ENCODE results near the gene ADARB1.

The ADARB1 gene

DNA sequence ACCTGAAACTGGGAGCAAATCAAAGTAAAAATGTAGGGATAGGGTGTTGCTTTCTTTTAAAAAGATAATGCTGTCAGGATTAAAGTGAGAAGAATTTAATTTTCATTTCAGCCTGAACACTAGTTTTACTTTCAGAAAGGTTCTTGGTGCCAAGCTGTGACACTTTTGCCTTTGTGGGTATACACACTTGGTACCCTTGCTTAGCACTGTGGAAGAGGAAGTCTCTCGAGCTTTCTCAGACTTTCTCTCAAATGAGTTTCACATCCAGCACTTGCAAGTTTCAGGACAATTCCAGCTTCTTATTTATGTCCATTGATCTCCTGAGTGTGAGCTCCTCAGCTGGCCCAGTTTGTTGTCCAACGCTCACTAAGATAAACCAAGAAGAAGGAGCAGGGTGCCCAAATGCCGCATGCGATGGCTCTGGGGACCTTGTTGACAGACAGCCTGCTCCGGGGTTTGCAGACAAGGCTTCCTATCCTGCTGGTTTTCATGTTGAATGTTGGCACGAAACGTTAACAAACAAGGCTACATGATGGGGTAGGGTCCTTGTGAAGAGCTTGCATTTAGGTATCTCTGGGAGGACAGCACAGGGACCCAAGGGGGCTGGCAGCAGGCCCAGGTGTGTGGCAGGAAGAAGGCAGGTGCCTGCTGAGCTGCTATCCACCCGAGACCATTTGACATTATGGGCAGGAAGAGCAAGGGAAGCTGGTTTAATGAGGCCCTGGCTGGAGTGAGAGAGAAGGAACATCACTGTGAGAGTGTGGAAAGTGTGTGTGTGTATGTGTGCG, 133.7 kb downstream of the ADARB1 start:
- DNase-seq (ENCODE audit: low spot score), result no peak

DNA sequence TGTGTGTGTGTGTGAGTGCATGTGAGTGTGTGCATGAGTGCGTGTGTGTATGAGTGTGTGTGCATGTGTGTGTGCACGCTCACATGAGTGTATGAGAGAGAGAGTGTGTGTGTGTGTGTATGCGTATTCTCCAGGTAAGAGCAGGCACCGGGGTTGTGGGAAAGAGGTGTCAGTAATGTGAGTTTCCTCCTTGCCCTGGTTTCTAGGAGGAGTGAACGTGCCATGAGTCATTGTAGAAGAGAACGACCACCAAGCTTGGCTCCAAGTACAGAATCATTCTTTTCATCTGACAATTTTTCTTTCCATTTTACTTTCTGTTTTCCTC, 134.2 kb downstream of the ADARB1 start:
- no peak for DNase-seq (ENCODE audit: low spot score)

DNA sequence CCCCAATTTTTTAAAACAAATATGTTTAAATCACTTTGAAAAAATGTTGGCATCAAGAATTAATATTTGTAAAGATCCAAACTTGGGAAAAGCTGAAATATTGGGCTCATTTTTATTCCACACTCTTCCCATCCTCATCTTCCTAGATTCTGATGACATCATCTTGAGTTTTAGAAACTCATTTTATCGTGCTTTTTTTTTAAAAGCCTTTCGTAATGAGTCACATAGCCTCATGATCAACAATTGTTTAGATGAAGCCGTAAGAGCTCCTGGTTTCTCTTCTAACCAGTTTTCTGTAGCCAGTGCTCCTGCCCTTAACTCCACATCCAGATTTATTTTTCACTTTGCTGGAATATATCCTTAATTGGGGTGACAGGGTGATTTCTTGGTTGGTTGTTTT, 134.7 kb downstream of the ADARB1 start:
- peak; percentile 75 for DNase-seq (ENCODE audit: low spot score)

DNA sequence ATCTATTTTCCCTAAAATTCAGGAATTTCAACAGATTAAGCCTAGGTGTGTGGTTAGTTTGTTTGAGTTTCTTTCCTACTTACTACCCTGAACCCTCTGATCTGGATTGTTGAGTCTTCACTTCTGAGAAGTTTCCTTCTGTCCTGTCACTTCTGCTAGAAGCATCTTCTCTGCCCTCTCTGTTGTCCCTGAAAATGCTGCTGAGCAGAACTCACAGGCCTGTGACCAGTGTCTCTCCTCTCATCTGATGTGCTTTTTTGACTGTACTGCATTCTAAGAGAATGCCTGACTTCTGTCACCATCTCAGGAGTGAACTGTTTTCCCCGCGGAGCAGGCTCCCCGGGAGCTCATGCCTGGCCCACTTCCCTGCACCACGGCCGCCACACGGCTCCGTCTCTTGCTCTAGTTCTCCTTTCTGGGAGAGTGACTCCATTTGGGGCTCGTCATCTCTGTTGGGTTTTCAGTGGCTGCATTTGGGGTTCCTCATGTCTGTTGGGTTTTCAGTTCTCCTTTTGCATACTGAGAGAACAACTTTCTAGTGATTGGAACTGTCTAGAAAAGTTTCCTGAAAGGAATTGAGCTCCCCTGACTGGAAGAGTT, 135.4 kb downstream of the ADARB1 start:
- no peak for DNase-seq (ENCODE audit: low spot score)

DNA sequence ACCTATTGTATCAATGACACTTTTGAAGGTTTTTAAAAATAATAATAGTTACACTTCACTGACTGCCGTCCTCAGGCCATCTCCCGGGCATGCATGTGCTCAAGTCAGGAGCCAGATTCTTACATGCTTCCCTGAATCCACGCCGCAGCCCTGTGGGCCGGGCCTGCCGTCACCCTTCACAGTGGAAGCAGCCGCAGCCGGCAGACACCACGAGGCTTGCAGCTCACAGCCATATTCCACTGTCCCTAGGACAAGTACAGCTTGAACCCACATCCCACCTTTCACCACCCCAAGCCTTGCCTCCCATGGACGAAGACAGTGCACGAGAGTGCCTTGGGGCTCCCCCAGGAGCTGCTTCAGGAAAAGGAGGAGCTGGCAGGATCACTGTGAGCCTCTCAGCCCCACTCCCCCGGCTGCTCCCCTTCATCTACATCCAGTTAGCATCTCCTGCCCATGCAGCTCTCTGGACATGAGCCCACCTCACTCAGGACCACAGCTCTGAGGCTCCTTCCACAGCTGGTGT, 136.1 kb downstream of the ADARB1 start:
- DNase-seq (ENCODE audit: low spot score), result no peak

DNA sequence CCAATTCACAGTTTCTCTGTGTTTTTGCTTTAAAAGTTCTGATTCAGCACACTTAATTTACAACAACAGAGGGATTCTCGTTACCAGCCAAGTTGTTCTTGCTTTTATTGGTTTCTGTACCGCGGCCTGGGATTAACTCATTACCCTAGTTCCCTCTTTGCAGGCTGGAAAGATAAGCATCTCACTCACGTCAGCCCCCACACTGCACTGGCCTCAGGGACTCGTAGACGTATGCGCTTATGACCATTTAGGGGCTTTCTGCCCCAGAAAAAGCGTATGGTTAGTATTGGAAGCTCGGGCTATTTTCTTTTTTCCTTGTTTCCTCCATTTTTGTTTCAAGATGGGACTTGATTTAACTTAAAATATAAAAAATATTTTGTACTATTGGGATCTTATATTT, 137.3 kb downstream of the ADARB1 start:
- DNase-seq (ENCODE audit: low spot score), result no peak

DNA sequence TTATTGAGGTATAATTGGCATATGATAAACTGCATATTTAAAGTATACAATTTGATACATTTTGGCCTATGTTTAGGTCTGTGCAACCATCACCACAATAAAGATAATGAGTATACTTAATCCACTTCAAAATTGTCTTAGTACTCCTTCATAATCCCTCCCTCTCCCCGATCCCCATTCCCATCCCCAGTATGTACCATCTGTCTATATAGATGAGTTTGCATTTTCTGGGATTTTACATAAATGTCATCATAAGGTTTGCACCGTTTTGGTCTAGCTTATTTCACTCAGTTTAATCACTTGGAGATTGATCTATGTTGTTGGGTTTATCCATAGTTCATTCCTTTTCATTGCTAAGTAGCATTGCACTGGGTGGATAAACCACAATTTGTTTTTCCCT, 139.0 kb downstream of the ADARB1 start:
- no peak for DNase-seq (ENCODE audit: low spot score)

DNA sequence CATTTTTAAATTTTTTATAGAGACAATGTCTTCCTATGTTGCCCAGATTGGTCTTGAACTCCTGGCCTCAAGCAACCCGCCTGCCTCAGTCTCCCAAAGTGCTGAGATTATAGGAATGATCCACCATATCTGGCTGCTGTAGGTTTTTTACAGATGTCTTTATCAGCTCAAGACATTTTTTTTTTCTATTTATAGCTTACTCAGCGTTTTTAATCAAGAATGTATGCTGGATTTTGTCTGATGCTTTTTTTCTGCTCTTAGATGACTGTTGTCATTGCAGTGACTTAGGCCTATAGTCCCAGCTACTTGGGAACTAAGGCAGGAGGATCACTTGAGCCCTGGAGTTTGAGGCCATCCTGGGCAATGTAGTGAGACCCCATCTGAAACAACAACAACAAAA, 140.8 kb downstream of the ADARB1 start:
- DNase-seq (ENCODE audit: low spot score), result no peak

DNA sequence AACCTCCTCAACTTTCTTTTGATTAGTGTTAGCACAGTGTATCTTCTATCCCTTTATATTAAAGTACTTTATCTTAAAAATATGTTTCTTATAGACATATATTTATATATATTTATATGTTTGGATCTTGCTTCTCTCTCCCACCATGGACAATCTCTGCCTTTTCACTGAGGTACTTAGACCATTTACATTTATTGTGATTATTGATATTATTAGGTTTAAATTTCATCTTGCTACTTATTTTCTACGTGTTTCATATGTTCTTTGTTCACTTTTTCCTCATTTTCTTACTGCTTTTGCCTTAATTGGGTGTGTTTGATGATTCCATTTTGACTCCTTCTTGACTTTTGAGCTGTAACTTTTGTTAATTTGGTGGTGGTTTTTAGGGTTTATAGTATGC, 142.6 kb downstream of the ADARB1 start:
- DNase-seq (ENCODE audit: low spot score), result no peak

DNA sequence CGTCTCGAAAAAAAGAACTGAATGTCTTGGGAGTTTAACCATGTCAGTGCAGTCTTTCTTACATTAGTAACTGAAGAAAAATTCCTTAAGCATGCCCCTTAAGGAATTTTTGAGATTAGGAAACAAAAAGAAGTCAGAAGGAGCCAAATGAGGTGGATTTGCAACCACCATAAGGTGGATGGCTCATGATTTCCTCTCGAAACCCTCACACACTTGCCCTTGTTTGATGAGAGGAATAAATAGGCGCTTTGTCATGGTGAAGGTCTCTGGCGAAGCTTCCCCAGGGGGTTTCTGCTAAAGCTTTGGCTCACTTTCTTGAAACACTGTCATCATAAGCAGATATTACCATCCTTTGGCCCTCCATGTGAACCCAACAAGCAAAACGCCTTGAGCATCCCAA, 145.1 kb downstream of the ADARB1 start:
- no peak for DNase-seq (ENCODE audit: low spot score)

DNA sequence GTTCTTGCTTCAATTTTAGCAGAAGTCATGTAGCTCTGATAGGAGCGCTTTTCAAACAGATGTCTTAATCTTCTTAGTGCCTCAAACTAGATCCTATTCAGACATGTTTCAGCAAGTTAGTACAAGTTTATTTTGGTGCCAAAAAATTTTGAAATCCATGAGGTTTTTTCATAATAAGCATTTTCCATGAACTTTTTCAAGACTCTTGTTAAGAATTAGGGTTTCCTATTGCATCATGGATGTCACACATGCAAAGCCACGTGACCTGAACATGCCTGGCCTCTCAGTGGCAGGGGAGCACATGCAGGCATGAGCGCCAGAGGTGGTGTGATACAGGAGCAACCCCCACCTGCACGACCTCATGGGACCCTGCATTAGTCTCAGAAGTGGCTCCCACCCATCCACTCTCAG, 145.7 kb downstream of the ADARB1 start:
- no peak for DNase-seq (ENCODE audit: low spot score)

DNA sequence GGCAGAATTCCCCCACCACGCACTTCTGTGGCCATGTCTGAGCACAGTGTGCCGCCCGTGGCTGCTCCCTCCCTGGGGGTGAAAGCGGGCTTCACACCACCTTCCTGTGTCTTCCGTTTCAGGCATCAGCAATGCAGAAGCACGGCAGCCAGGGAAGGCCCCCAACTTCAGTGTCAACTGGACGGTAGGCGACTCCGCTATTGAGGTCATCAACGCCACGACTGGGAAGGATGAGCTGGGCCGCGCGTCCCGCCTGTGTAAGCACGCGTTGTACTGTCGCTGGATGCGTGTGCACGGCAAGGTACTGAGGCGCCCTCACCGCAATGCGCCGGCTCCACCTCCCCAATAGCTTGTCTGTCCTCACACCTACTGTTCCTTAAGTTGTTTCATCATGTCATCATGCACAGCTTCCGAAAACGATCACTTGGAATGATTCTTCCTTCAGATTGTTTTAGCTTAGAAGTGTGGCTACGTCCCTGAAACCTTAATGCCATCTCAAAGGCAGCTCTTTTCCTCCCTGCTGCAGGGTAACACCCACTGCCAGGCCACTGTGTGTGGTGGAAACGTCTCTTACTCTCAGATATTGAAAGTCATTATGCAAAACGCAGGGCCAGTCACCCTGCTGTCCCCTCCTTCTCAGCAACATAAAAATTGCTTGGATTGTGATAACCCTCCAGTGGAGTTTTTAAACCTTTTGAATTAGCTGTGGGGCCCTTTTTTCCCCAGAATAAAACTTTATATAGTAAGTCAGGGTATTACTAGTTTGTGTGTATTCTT, 146.5 kb downstream of the ADARB1 start:
- DNase-seq (ENCODE audit: low spot score), result no peak

DNA sequence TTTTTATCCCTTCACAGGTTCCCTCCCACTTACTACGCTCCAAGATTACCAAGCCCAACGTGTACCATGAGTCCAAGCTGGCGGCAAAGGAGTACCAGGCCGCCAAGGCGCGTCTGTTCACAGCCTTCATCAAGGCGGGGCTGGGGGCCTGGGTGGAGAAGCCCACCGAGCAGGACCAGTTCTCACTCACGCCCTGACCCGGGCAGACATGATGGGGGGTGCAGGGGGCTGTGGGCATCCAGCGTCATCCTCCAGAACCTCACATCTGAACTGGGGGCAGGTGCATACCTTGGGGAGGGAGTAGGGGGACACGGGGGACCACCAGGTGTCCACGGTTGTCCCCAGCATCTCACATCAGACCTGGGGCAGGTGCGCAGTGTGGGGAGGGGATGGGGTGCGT, 147.6 kb downstream of the ADARB1 start:
- DNase-seq (ENCODE audit: low spot score), result no peak

DNA sequence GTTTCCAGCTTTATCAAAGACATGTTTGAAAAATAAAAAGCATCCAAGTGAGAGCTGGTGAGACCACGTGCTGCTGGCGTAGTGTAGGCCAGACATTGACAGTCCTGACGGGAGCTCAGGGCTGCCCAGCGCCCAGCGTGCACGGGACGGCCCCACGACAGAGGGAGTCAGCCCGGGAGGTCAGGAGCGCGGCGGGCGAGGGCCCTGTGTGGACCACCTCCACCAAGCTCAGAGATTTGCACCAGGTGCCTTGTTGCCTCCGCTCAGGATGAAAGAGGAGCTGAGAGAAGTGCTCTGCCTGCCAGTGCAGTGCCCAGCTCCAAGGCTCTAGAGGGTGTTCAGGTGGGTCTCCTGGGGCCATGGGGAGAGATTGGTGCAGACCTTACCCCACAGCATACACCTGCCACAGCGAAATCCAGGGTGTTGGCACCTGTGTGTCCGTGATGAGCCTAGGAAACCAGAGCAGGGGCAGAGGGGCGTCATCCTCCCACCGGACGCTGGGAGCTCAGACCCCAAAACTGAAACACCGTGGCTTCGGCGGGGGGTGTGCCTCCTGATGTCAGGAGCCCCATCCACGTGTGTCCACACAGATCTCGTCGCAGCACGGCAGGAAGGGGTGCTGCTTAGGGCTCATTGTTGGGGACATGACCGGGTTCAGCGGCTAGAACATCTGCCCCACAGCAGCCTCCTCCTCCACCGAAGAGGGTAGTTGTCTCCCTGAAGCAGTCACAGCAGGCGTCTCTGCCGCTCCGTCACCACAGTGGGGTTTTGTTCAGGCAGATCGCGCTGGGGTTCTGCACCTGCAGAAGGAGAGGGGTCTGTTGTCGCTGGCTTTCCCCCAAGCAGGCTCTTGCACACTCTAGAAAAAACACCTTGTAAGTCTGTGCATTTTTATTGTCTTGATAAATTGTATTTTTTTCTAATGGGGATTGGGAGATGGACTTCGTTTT, 149.1 kb downstream of the ADARB1 start:
- no peak for DNase-seq (ENCODE audit: low spot score)

DNA sequence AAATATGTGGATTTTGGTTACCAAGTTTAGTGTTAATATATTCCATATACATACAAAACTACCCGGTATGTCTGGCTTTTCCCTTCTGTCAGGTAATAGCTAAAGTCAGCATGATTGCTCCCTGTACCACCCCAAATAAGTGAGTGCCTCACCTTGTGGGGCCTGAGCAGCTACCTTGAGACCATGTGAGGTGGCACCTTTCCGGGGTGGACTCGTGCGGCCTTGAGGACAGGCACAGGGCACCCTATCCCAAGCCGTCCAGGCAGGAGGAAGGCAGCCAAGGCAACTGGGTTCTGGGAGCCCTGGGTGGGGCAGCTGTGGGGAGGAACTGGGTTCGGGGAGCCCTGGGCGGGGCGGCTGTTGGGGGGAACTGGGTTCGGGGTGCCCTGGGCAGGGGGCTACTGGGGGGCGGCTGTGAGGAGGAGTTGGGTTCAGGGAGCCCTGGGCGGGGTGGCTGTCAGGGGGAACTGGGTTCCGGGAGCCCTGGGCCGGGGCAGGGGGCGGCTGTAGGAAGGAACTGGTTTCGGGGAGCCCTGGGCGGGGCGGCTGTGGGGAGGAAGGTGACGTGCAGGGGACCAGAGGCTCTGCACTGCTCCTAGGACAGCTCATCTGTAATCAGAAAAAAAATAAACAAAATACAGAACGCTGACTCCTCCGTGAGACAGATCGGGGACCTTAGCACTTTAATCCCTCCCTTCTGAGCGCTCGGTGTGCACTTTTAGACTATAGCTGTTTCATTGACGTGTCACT, 150.0 kb downstream of the ADARB1 start:
- no peak for DNase-seq (ENCODE audit: low spot score)

DNA sequence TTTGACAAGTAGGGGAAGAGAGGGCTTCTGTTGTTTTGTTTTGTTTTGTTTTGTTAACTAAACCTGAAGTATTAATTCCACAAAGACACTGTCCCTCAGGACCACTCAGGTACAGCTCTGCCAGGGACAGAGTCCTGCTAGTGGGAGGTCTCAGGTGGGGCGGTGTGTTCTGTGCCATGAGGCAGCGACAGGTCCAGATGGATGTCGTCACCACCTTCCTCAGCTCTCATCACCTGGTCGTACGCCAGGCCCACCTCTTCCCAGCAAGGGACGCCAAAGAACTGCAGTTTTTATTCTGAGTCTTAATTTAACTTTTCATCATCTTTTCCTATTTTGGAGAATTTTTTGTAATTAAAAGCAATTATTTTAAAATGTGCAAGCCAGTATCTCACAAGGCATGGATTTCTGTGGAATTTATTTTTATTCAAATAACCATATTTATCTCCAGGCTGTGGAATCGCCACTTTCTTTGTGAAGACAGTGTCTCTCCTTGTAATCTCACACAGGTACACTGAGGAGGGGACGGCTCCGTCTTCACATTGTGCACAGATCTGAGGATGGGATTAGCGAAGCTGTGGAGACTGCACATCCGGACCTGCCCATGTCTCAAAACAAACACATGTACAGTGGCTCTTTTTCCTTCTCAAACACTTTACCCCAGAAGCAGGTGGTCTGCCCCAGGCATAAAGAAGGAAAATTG, 150.8 kb downstream of the ADARB1 start:
- DNase-seq (ENCODE audit: low spot score), result no peak

DNA sequence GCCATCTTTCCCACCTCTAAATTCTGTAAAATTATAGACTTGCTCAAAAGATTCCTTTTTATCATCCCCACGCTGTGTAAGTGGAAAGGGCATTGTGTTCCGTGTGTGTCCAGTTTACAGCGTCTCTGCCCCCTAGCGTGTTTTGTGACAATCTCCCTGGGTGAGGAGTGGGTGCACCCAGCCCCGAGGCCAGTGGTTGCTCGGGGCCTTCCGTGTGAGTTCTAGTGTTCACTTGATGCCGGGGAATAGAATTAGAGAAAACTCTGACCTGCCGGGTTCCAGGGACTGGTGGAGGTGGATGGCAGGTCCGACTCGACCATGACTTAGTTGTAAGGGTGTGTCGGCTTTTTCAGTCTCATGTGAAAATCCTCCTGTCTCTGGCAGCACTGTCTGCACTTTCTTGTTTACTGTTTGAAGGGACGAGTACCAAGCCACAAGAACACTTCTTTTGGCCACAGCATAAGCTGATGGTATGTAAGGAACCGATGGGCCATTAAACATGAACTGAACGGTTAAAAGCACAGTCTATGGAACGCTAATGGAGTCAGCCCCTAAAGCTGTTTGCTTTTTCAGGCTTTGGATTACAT, 151.5 kb downstream of the ADARB1 start:
- no peak for DNase-seq (ENCODE audit: low spot score)

DNA sequence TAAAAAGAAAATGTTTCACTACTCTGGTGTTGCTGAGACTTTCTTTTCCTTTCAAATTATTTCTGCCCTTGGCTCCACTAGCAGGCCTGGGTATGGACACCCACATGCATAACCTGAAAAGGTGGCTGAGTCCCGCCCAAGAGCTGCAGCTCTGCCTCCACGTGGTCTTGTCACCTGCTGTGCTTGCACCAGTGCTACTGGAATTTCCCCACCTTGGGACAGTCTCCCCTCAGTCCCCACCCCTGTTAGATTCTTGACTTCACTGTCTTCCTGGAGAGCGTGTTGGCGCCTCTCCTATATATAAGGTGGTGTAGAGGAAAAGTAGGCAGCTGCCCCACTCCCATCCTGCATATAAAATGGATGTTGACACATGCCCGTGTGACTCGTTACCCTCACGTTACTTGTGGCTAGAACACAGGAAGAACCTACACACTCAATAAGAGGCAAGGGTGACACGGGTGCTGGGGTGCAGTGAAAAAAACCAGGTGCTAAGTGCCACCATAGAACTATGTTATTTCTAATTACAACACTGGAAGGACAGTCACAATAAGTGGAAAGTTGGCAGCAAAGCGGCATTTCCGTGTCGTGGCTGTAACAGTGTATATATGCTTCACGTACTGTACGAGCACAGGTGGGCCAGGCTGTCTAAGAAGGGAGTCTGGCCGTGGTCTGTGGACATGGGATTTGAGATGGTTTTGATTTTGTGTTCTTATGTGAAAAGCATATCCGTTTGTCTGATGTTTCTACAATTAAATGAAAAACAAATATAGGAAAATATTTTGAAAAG, 152.4 kb downstream of the ADARB1 start:
- no peak for DNase-seq (ENCODE audit: low spot score)

DNA sequence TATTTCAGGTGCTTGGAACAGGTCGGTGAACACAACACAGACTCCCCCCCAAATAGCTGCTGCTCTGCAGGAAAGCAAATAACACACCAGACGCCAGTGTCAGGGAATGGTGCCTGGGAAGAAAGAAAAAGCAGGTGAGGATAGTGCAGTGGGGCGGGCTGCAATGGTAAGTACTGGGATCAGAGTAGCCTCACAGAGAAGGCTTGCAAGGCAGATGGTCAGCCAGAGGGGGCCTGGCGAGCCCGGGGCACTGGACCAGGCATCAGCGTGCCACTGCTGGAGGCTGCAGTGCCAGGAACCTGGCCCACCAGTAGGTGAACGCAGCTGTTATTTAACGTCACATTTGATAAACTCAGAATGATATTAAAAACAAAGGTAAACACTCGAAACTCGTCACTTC, 153.4 kb downstream of the ADARB1 start:
- no peak for DNase-seq (ENCODE audit: low spot score)

All from AG08395 (cell line).